ENCODE measurements around the gene LDAH. TPM values are rescaled to one million over a fixed set of nuclear protein-coding genes. Genes with fewer than 3 reads are reported as not detected.

LDAH gene
- total RNA-seq, 1 experiment from 2014 or later = 17.2 TPM

GRCh38 chr2:20689428-20690264, 133.3 kb downstream of the LDAH start:
- ATAC-seq (no peak), DNase-seq (ENCODE audit: low read depth, low spot score) (no peak)
- Histone ChIP-seq H3K27ac (ENCODE audit: low read length) (no peak overlapping the region), H3K4me1 (ENCODE audit: control insufficient read depth, insufficient read depth, low read length) (no peaks in the 10 kb centered on the region), H3K9me3 (ENCODE audit: control insufficient read depth, insufficient read depth, low read depth, low read length) (no peaks in the 10 kb centered on the region), H3K4me3 (ENCODE audit: low read depth in 2 of 2, low read length in 2 of 2) (no peak overlapping the region), H3K27me3 (ENCODE audit: control insufficient read depth, insufficient read depth, low read length) (no peaks in the 10 kb centered on the region), H3K36me3 (ENCODE audit: control insufficient read depth, insufficient read depth, low read length) (no peaks in the 10 kb centered on the region)
- TF ChIP-seq, protein P1, sequence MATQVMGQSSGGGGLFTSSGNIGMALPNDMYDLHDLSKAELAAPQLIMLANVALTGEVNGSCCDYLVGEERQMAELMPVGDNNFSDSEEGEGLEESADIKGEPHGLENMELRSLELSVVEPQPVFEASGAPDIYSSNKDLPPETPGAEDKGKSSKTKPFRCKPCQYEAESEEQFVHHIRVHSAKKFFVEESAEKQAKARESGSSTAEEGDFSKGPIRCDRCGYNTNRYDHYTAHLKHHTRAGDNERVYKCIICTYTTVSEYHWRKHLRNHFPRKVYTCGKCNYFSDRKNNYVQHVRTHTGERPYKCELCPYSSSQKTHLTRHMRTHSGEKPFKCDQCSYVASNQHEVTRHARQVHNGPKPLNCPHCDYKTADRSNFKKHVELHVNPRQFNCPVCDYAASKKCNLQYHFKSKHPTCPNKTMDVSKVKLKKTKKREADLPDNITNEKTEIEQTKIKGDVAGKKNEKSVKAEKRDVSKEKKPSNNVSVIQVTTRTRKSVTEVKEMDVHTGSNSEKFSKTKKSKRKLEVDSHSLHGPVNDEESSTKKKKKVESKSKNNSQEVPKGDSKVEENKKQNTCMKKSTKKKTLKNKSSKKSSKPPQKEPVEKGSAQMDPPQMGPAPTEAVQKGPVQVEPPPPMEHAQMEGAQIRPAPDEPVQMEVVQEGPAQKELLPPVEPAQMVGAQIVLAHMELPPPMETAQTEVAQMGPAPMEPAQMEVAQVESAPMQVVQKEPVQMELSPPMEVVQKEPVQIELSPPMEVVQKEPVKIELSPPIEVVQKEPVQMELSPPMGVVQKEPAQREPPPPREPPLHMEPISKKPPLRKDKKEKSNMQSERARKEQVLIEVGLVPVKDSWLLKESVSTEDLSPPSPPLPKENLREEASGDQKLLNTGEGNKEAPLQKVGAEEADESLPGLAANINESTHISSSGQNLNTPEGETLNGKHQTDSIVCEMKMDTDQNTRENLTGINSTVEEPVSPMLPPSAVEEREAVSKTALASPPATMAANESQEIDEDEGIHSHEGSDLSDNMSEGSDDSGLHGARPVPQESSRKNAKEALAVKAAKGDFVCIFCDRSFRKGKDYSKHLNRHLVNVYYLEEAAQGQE (IDR thresholded peaks at IDR 0.05; ENCODE audit: insufficient read depth in 1 of 2, low read depth in 2 of 2, low read length in 1 of 2) = no peak
- TF ChIP-seq CTCF (IDR thresholded peaks at IDR 0.05) = no peak
- TF ChIP-seq SIN3A (IDR thresholded peaks at IDR 0.05; ENCODE audit: borderline replicate concordance, insufficient read depth, low read depth, low read length) = no peak
- TF ChIP-seq TCF7L2 (IDR thresholded peaks at IDR 0.05; ENCODE audit: low read depth, low read length) = no peak
- no peak for TF ChIP-seq POLR2AphosphoS5 (IDR thresholded peaks at IDR 0.05; ENCODE audit: low read depth, low read length)
- ChIA-PET POLR2A (no interaction called here), CTCF (no interaction called here)
- in situ Hi-C loops (cut with HindIII; ENCODE audit: low pct_unique_long_range_greater_than_20kb, low sequenced_read_pairs) = no loop called here
- intact Hi-C loops (cut with micrococcal nuclease; ENCODE audit: unreplicated experiment) = no loop called here
- BruUV-seq (replicated peaks) = no TSS peak

DNA sequence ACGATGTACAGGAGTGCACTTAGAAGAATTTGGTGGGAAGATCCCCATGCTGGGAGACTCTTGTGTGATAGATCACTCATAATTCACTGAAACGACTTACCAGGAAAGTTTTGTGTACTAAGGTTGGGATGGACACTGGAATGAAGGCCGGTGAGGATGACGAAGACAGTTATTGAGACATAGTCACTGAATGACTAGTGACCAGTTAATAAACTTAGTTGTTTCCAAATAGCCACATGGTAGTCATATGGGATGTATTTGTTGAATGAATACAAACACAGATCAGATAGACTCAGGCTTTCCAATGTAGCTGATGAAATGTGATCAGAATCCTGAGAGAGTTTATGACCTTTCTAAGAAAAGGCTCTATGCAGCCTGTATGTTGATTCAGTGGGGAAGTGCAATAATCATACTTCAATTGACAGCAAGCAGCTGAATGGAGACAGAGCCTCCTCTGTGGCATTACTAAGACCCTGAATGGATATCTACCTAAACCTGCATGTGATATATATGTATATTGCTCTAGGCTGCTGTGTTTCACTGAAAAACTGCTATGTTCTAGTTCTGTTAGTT, 135.6 kb downstream of the LDAH start:
- no peaks in the 10 kb centered on the region for H3K36me3 ChIP-seq (ENCODE audit: control insufficient read depth, insufficient read depth, low read length)
- intact Hi-C loops (cut with micrococcal nuclease; ENCODE audit: unreplicated experiment) = no loop called here
- in situ Hi-C loops (cut with HindIII; ENCODE audit: low pct_unique_long_range_greater_than_20kb, low sequenced_read_pairs) = no loop called here
- no TSS peak for BruUV-seq (replicated peaks)
- TF ChIP-seq CTCF (IDR thresholded peaks at IDR 0.05) (no peak), TCF7L2 (IDR thresholded peaks at IDR 0.05; ENCODE audit: low read depth, low read length) (no peak), SIN3A (IDR thresholded peaks at IDR 0.05; ENCODE audit: borderline replicate concordance, insufficient read depth, low read depth, low read length) (no peak), POLR2AphosphoS5 (IDR thresholded peaks at IDR 0.05; ENCODE audit: low read depth, low read length) (no peak)
- TF ChIP-seq, protein P1 (IDR thresholded peaks at IDR 0.05; ENCODE audit: insufficient read depth in 1 of 2, low read depth in 2 of 2, low read length in 1 of 2) = no peak
- no peak overlapping the region for H3K4me3 ChIP-seq (ENCODE audit: low read depth in 2 of 2, low read length in 2 of 2)
- ChIA-PET POLR2A (no interaction called here), CTCF (no interaction called here)
- DNase-seq (ENCODE audit: low read depth, low spot score) (no peak), ATAC-seq (no peak)
- H3K9me3 ChIP-seq (ENCODE audit: control insufficient read depth, insufficient read depth, low read depth, low read length) = no peaks in the 10 kb centered on the region
- H3K27ac ChIP-seq (ENCODE audit: low read length) = no peak overlapping the region
- no peaks in the 10 kb centered on the region for H3K4me1 ChIP-seq (ENCODE audit: control insufficient read depth, insufficient read depth, low read length)
- no peaks in the 10 kb centered on the region for H3K27me3 ChIP-seq (ENCODE audit: control insufficient read depth, insufficient read depth, low read length)

All from Panc1 (cell line).